IMR-90 (cell line): ENCODE measurements around the gene PDK1. TPM values are rescaled to one million over a fixed set of nuclear protein-coding genes. Genes with fewer than 3 reads are reported as not detected.

Experiments used
- ATAC-seq: fragments of 200-7000 bp; cut with Tn5 transposase; 2 replicates; pipeline ENCODE4 v1.9.1; 2020; ENCODE audit warnings: low read depth, mild to moderate bottlenecking, moderate library complexity
- BruUV-seq: library from RNA; stranded (reverse); fragments of 400-500 nt; replicated peaks from 2 replicates; lab custom pipeline; 2021; lab: Mats Ljungman, UMichigan
- CTCF ChIA-PET: fragments of 300-600 bp; formaldehyde crosslinking; extraction: SDS; loops from one replicate; lab custom pipeline; 2021; ENCODE audit warnings: antibody characterized with exemption; lab: Yijun Ruan, JAX
- POLR2A ChIA-PET: fragments of 300-600 bp; sonication (Branson Sonifier 250); formaldehyde crosslinking; loops from one replicate; lab custom pipeline; 2022; ENCODE audit warnings: antibody characterized with exemption; ENCODE audit not compliant: unreplicated experiment; lab: Charles Lee
- DNase-seq: peaks from one replicate; pipeline ENCODE4 v3.0.0; 2013
- H2AFZ ChIP-seq: replicated peaks from 2 replicates; pipeline ENCODE3; 2013; ENCODE audit warnings: low read length, mild to moderate bottlenecking; ENCODE audit not compliant: poor library complexity
- H2AK5ac ChIP-seq: 2 replicates; pipeline ENCODE4 v1.6.1; 2013; ENCODE audit warnings: low read depth, low read length, inconsistent platforms
- H2AK9ac ChIP-seq: replicated peaks from 2 replicates; pipeline ENCODE3; 2013; ENCODE audit warnings: mild to moderate bottlenecking, low read depth, low read length, moderate library complexity; ENCODE audit not compliant: poor library complexity
- H2BK120ac ChIP-seq: 2 replicates; pipeline ENCODE4 v1.6.1; 2013; ENCODE audit warnings: low read depth, low read length, inconsistent platforms
- H2BK15ac ChIP-seq: 3 replicates; pipeline ENCODE4 v1.6.1; 2013; ENCODE audit warnings: low read depth, low read length, inconsistent platforms
- H2BK20ac ChIP-seq: 2 replicates; pipeline ENCODE4 v1.6.1; 2013; ENCODE audit warnings: low read depth, mild to moderate bottlenecking, inconsistent platforms, low read length, moderate library complexity
- H2BK5ac ChIP-seq: 2 replicates; pipeline ENCODE4 v1.6.1; 2013; ENCODE audit warnings: mild to moderate bottlenecking, low read depth, low read length, inconsistent platforms; ENCODE audit not compliant: poor library complexity, severe bottlenecking
- H3K14ac ChIP-seq: replicated peaks from 2 replicates; pipeline ENCODE4 v1.6.1; 2013; ENCODE audit warnings: low read depth, low read length, inconsistent platforms
- H3K18ac ChIP-seq: 2 replicates; pipeline ENCODE4 v1.6.1; 2013; ENCODE audit warnings: low read depth, low read length, control low read depth
- H3K23ac ChIP-seq: 2 replicates; pipeline ENCODE4 v1.6.1; 2013; ENCODE audit warnings: low read depth, low read length, inconsistent platforms
- H3K27ac ChIP-seq: 2 replicates; pipeline ENCODE4 v1.5.1; 2013; ENCODE audit warnings: mild to moderate bottlenecking, control low read depth, low read length; ENCODE audit not compliant: insufficient read depth
- H3K27me3 ChIP-seq: 2 replicates; pipeline ENCODE4 v1.6.1; 2013; ENCODE audit warnings: low read length; ENCODE audit not compliant: control insufficient read depth, insufficient read depth
- H3K36me3 ChIP-seq: 2 replicates; pipeline ENCODE4 v1.6.1; 2013; ENCODE audit warnings: low read length, mixed read lengths; ENCODE audit not compliant: control insufficient read depth, insufficient read depth
- H3K4ac ChIP-seq: 2 replicates; pipeline ENCODE4 v1.6.1; 2013; ENCODE audit warnings: low read depth, low read length, inconsistent platforms
- H3K4me1 ChIP-seq: 2 replicates; pipeline ENCODE4 v1.6.1; 2013; ENCODE audit warnings: low read length, mixed read lengths; ENCODE audit not compliant: control insufficient read depth, insufficient read depth
- H3K4me2 ChIP-seq: 2 replicates; pipeline ENCODE4 v1.6.1; 2013; ENCODE audit warnings: low read depth, mild to moderate bottlenecking, control low read depth, low read length, moderate library complexity
- H3K4me3 ChIP-seq: 2 replicates; pipeline ENCODE4 v1.5.1; 2013; ENCODE audit warnings: low read depth, mild to moderate bottlenecking, control low read depth, low read length, moderate library complexity; ENCODE audit not compliant: insufficient read depth
- H3K56ac ChIP-seq: 2 replicates; pipeline ENCODE4 v1.6.1; 2013; ENCODE audit warnings: low read length, inconsistent platforms; ENCODE audit not compliant: insufficient read depth; ENCODE audit errors: extremely low read depth
- H3K79me1 ChIP-seq, 2 experiments: 2 replicates each; pipeline ENCODE4 v1.6.1; 2013; ENCODE audit warnings: low read length in 2 of 2, inconsistent platforms in 1 of 2, low read depth in 1 of 2
- H3K9ac ChIP-seq: 2 replicates; pipeline ENCODE4 v1.6.1; 2013; ENCODE audit warnings: low read depth, low read length, control low read depth
- H3K9me1 ChIP-seq: 2 replicates; pipeline ENCODE4 v1.6.1; 2013; ENCODE audit warnings: low read length, inconsistent platforms; ENCODE audit not compliant: insufficient read depth
- H3K9me3 ChIP-seq: 2 replicates; pipeline ENCODE4 v1.6.1; 2013; ENCODE audit warnings: low read length; ENCODE audit not compliant: control insufficient read depth, insufficient read depth
- H4K20me1 ChIP-seq: 2 replicates; pipeline ENCODE4 v1.6.1; 2013; ENCODE audit warnings: low read length, inconsistent platforms; ENCODE audit not compliant: insufficient read depth
- H4K5ac ChIP-seq: 2 replicates; pipeline ENCODE4 v1.6.1; 2013; ENCODE audit warnings: mild to moderate bottlenecking, low read depth, low read length, control low read depth
- H4K8ac ChIP-seq, 2 experiments: 2 replicates each; pipeline ENCODE4 v1.6.1; 2013; ENCODE audit warnings: low read depth in 2 of 2, low read length in 2 of 2, control low read depth in 1 of 2, inconsistent platforms in 1 of 2
- H4K91ac ChIP-seq: 2 replicates; pipeline ENCODE4 v1.6.1; 2013; ENCODE audit warnings: low read depth, low read length, inconsistent platforms; ENCODE audit not compliant: insufficient read depth
- WGBS, 2 experiments: methylation state at CpG; one replicate each; pipeline versions ENCODE4 v1.1.5 to v1.1.7; 2013; ENCODE audit warnings: missing lambda C conversion rate in 2 of 2; ENCODE audit not compliant: insufficient read length in 1 of 2; ENCODE audit errors: extremely low coverage in 2 of 2; 5-methylcytosine and 5-hydroxymethylcytosine counted together
- dilution Hi-C: fragments of 300-500 bp; cut with HindIII; formaldehyde crosslinking; loops from one replicate; pipeline ENCODE4 v1.14.3; 2018; ENCODE audit warnings: low sequenced_read_pairs; ENCODE audit not compliant: unreplicated experiment
- in situ Hi-C: fragments of 300-500 bp; cut with MboI; formaldehyde crosslinking; loops from 3 replicates; pipeline ENCODE4 v1.14.3; 2019; ENCODE audit warnings: low sequenced_read_pairs, inconsistent platforms, mixed read lengths
- intact Hi-C: fragments of 100-400 bp; cut with micrococcal nuclease; formaldehyde crosslinking; loops from 2 replicates; pipeline ENCODE4 v1.10.0; 2022
- polyA plus RNA-seq, 3 experiments: library from polyadenylated mRNA; depleted of rRNA; stranded (reverse); fragments of >200 nt; gene quantifications; 2 replicates each; pipeline ENCODE4 v1.2.3, GENCODE V29; 2012; ENCODE audit warnings: low replicate concordance in 1 of 3
- total RNA-seq: library from RNA; depleted of rRNA; stranded (reverse); fragments of >200 nt; gene quantifications from 2 replicates; pipeline ENCODE4 v1.2.3, GENCODE V29; 2012
- TF ChIP-seq, protein P1 (sequence below): fragments of 150-350 bp; IDR thresholded peaks from 2 replicates; pipeline ENCODE4 v1.6.1; 2017; ENCODE audit warnings: mild to moderate bottlenecking, antibody characterized with exemption, low read length, low read depth
- TF ChIP-seq, protein P2 (sequence below): fragments of 150-350 bp; IDR thresholded peaks from 2 replicates; pipeline ENCODE4 v1.6.1; 2016; ENCODE audit warnings: low read depth, mild to moderate bottlenecking, low read length, moderate library complexity, borderline replicate concordance

Gene PDK1
- total and polyA plus RNA-seq, 2 of the 4 experiments (the other 2 are of a cell fraction), result 38.1 to 85.9 TPM

DNA sequence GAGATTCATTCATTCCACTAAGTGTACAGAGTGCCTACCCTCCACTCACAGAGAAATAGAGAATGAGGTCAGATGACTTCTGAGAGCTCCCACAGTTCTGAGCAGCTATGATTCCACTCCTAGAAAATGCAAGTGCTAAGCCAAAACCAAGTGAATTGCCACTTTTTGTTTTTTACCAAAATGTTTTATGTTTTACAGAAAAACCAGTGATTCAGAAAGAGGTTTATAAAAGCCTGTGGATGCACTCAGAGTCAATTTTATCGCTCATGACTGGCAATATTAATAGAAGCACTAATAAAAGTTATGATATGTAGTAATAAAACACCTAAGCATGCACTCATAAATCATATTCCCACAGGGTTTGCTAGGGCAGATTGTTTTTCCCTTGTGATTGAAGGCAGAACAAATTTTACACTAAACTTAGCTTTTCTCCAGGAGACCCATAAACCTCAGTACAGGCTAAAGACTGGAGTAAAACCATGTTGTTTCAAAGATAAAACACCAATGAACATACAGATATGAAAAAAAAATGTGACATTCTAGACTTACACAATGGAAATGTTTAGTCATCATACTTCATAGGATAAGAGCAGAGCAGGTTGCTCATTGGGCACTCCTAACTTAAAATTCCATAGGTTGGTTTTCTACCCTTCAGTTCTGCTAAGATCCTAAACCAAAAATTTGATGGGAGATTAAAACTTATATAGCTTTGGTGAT, 67.5 kb downstream of the PDK1 start:
- Histone ChIP-seq H2BK120ac (peak overlapping the region; percentile 12; the same call in 1 of the 2 replicates), H3K9me1 (no peaks in the 10 kb centered on the region), H2AK5ac (no peak overlapping the region), H2BK5ac (peak overlapping the region; percentile 80), H3K23ac (no peak overlapping the region), H2BK15ac (peak overlapping the region; percentile 83; the same call in 2 of the 3 replicates), H3K4me2 (no peak overlapping the region; the same call in 1 of the 2 replicates), H2AFZ (no peak overlapping the region), H2BK20ac (peak overlapping the region; percentile 28; the same call in 1 of the 2 replicates), H4K91ac (no peak overlapping the region), H4K5ac (peak overlapping the region; percentile 38; the same call in 1 of the 2 replicates), H4K8ac (no peak overlapping the region; a peak in 1 of 4 replicates), H3K4ac (no peak overlapping the region), H3K36me3 (peaks cover 5% of the 10 kb centered on the region; the same call in 1 of the 2 replicates), H3K9ac (no peak overlapping the region), H3K79me1 (peaks cover 4 to 7% of the 10 kb centered on the region in 2 experiments; a peak in 2 of 4 replicates), H3K27me3 (no peaks in the 10 kb centered on the region), H4K20me1 (no peaks in the 10 kb centered on the region), H3K27ac (no peak overlapping the region), H3K18ac (peak overlapping the region; percentile 60; the same call in 1 of the 2 replicates), H3K4me1 (peaks cover 2% of the 10 kb centered on the region; the same call in 1 of the 2 replicates), H3K9me3 (no peaks in the 10 kb centered on the region), H3K4me3 (no peak overlapping the region), H3K56ac (no peak overlapping the region), H3K14ac (0 out of 2 replicates have a peak overlapping the region, but pooled peaks have one; percentile 51), H2AK9ac (no peak overlapping the region)
- ATAC-seq (peak; percentile 96), DNase-seq (peak; percentile 89)
- CTCF ChIA-PET, result interaction anchor here (0.5 to 1.8 kb wide), 2 partner anchors 24 to 1219 kb away, joined by 3 read pairs; no protein-coding TSS in a partner anchor
- intact Hi-C loops (no loop called here), dilution Hi-C loops (no loop called here), in situ Hi-C loops (no loop called here)
- TF ChIP-seq, protein P1, sequence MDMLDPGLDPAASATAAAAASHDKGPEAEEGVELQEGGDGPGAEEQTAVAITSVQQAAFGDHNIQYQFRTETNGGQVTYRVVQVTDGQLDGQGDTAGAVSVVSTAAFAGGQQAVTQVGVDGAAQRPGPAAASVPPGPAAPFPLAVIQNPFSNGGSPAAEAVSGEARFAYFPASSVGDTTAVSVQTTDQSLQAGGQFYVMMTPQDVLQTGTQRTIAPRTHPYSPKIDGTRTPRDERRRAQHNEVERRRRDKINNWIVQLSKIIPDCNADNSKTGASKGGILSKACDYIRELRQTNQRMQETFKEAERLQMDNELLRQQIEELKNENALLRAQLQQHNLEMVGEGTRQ, result 0 out of 2 replicates have a peak, but pooled peaks have one; percentile 18
- TF ChIP-seq, protein P2, sequence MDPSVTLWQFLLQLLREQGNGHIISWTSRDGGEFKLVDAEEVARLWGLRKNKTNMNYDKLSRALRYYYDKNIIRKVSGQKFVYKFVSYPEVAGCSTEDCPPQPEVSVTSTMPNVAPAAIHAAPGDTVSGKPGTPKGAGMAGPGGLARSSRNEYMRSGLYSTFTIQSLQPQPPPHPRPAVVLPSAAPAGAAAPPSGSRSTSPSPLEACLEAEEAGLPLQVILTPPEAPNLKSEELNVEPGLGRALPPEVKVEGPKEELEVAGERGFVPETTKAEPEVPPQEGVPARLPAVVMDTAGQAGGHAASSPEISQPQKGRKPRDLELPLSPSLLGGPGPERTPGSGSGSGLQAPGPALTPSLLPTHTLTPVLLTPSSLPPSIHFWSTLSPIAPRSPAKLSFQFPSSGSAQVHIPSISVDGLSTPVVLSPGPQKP, result no peak
- POLR2A ChIA-PET, result no interaction called here
- BruUV-seq, result no TSS peak
- WGBS, 2 experiments, result no CpG with 5 or more reads among the region's 1 CpG
